Astrocyte of the spinal cord (primary cell): ENCODE results near the gene EMC10.
A peak's percentile ranks its signal among the peaks of the same experiment; 100 is the strongest.

Source experiments
- DNase-seq: peaks from one replicate; pipeline ENCODE4 v3.0.0; 2011; ENCODE audit warnings: low read depth, low spot score
- H3K4me3 ChIP-seq: 2 replicates; pipeline ENCODE4 v1.5.1; 2011; ENCODE audit warnings: low read depth, mild to moderate bottlenecking, low read length, moderate library complexity
- CTCF ChIP-seq: IDR thresholded peaks from 2 replicates; pipeline ENCODE4 v1.5.1; 2012; ENCODE audit warnings: low read depth, mild to moderate bottlenecking, low read length, inconsistent platforms
- in situ Hi-C: cut with HindIII; loops from 2 replicates; pipeline ENCODE4 v1.10.0; 2017; ENCODE audit warnings: low sequenced_read_pairs

Gene EMC10

GRCh38 chr19:50478901-50479715, 2.8 kb downstream of the EMC10 start:
- in situ Hi-C loops = no loop called here
- peak; percentile 78 for TF ChIP-seq CTCF

GRCh38 chr19:50479761-50480251, 3.5 kb downstream of the EMC10 start:
- no peak for TF ChIP-seq CTCF
- in situ Hi-C loops = no loop called here
- DNase-seq = no peak
- no peak overlapping the region for H3K4me3 ChIP-seq

More at GRCh38 chr19:50478901-50479715, 2.8 kb downstream of the EMC10 start:
- DNase-seq = peak; percentile 32
- H3K4me3 ChIP-seq = no peak overlapping the region

- TF ChIP-seq CTCF = no peak
- in situ Hi-C loops = no loop called here
- DNase-seq = no peak
- H3K4me3 ChIP-seq = no peak overlapping the region
These were observed 4.2 kb downstream of the EMC10 start for GRCh38 chr19:50480281-50481111.

GRCh38 chr19:50481351-50482149, 5.2 kb downstream of the EMC10 start:
- no peak overlapping the region for H3K4me3 ChIP-seq
- no peak for TF ChIP-seq CTCF
- DNase-seq = no peak
- in situ Hi-C loops = no loop called here

- no peak for TF ChIP-seq CTCF
- in situ Hi-C loops = no loop called here
- DNase-seq = no peak
- no peak overlapping the region for H3K4me3 ChIP-seq
These were observed 6.1 kb downstream of the EMC10 start for GRCh38 chr19:50482271-50482855.

- in situ Hi-C loops = no loop called here
- no peak for DNase-seq
- TF ChIP-seq CTCF = no peak
- H3K4me3 ChIP-seq = no peak overlapping the region
These were observed 6.6 kb downstream of the EMC10 start for GRCh38 chr19:50482916-50483315.
